CD4-positive, alpha-beta T cell (primary cell): ENCODE measurements around the gene KRAS. TPM values are rescaled to one million over a fixed set of nuclear protein-coding genes. Genes with fewer than 3 reads are reported as not detected.

ENCODE experiments used
- ATAC-seq: fragments of 200-7000 bp; cut with Tn5 transposase; one replicate; pipeline ENCODE4 v1.10.0; 2022; ENCODE audit warnings: mild to moderate bottlenecking; ENCODE audit not compliant: poor library complexity
- CTCF ChIA-PET: fragments of 350-600 bp; sonication (Branson Sonifier 250); formaldehyde crosslinking; loops from one replicate; lab custom pipeline; 2021; ENCODE audit warnings: antibody characterized with exemption, inconsistent platforms; lab: Charles Lee
- POLR2A ChIA-PET: fragments of 350-600 bp; sonication (Branson Sonifier 250); formaldehyde crosslinking; loops from one replicate; lab custom pipeline; 2021; ENCODE audit warnings: antibody characterized with exemption, inconsistent platforms; lab: Charles Lee
- DNase-seq, 14 experiments: peaks; one replicate each; pipeline ENCODE4 v3.0.0-alpha.2; 2013 to 2020; ENCODE audit warnings: mixed read lengths in 2 of 14
- H3K27ac ChIP-seq, 2 donors: one replicate each; pipeline versions ENCODE4 v1.5.1 to v1.7.0; 2013; ENCODE audit warnings: low read length in 2 of 2, low read depth in 1 of 2, mild to moderate bottlenecking in 1 of 2
- H3K27me3 ChIP-seq, 2 experiments: 1 replicate in 1 of 2; 2 replicates in 1 of 2; pipeline versions ENCODE4 v1.6.1 to v1.7.0; 2013; ENCODE audit warnings: low read length in 2 of 2, control low read depth in 1 of 2, mild to moderate bottlenecking in 1 of 2, moderate library complexity in 1 of 2; ENCODE audit not compliant: insufficient read depth in 2 of 2, control insufficient read depth in 1 of 2
- H3K36me3 ChIP-seq: one replicate; pipeline ENCODE4 v1.6.1; 2013; ENCODE audit warnings: low read length, control low read depth; ENCODE audit not compliant: insufficient read depth
- H3K4me1 ChIP-seq: one replicate; pipeline ENCODE4 v1.6.1; 2013; ENCODE audit warnings: low read length, control low read depth; ENCODE audit not compliant: insufficient read depth
- H3K4me3 ChIP-seq: one replicate; pipeline ENCODE4 v1.5.1; 2013; ENCODE audit warnings: mild to moderate bottlenecking, low read length, moderate library complexity
- H3K9me3 ChIP-seq, 2 experiments: 1 replicate in 1 of 2; 2 replicates in 1 of 2; pipeline versions ENCODE4 v1.6.1 to v1.7.0; 2013; ENCODE audit warnings: low read length in 2 of 2, mild to moderate bottlenecking in 2 of 2, control low read depth in 1 of 2, moderate library complexity in 1 of 2; ENCODE audit not compliant: control insufficient read depth in 1 of 2, insufficient read depth in 1 of 2
- H3K27ac Mint-ChIP-seq: one replicate; pipeline ENCODE4 v1.8.0; 2020; ENCODE audit warnings: mixed read lengths
- H3K27me3 Mint-ChIP-seq: one replicate; pipeline ENCODE4 v1.8.0; 2021; ENCODE audit warnings: mixed read lengths
- H3K36me3 Mint-ChIP-seq: one replicate; pipeline ENCODE4 v1.8.0; 2021; ENCODE audit warnings: low read depth, mixed read lengths
- H3K4me1 Mint-ChIP-seq: one replicate; pipeline ENCODE4 v1.8.0; 2021; ENCODE audit warnings: low read depth, mixed read lengths
- H3K4me3 Mint-ChIP-seq: one replicate; pipeline ENCODE4 v1.8.0; 2020; ENCODE audit warnings: mild to moderate bottlenecking, mixed read lengths
- H3K9me3 Mint-ChIP-seq: one replicate; pipeline ENCODE4 v1.8.0; 2020; ENCODE audit warnings: mixed read lengths
- CTCF ChIP-seq: fragments of 200-600 bp; IDR thresholded peaks from one replicate; pipeline ENCODE4 v1.8.0; 2022; ENCODE audit warnings: antibody characterized with exemption, mild to moderate bottlenecking
- intact Hi-C, 2 experiments: fragments of 100-400 bp; cut with DNase I in 1 of 2; cut with micrococcal nuclease in 1 of 2; formaldehyde crosslinking; loops; one replicate each; pipeline versions ENCODE4 v1.15.1 to v1.9.0; 2023 to 2025; cut with DNase I, micrococcal nuclease
- total RNA-seq, 174 experiments: library from RNA in 2 of 174; stranded (reverse) in 2 of 174; gene quantifications; one replicate each; pipeline ENCODE4 v1.2.3 and lab custom pipeline; 2021 to 2026

KRAS gene
- total RNA-seq, 2 experiments from 2014 or later, result 45.0 to 48.7 TPM

- Mint-ChIP-seq H3K4me1 (peaks cover 63% of the 10 kb centered on the region), H3K9me3 (no peaks in the 10 kb centered on the region), H3K27me3 (no peaks in the 10 kb centered on the region), H3K4me3 (no peak overlapping the region), H3K36me3 (peaks cover 35% of the 10 kb centered on the region), H3K27ac (no peak overlapping the region)
- Histone ChIP-seq H3K36me3 (peaks cover 12% of the 10 kb centered on the region), H3K4me1 (peaks cover 3% of the 10 kb centered on the region), H3K4me3 (no peak overlapping the region), H3K27ac (no peak overlapping the region), H3K9me3 (no peaks in the 10 kb centered on the region), H3K27me3 (no peaks in the 10 kb centered on the region)
- ATAC-seq, result no peak
- ChIA-PET POLR2A (interaction anchor here (0.7 kb wide), 1 partner anchor 928 kb away, joined by 5 read pairs; no protein-coding TSS in a partner anchor), CTCF (no interaction called here)
- no peak for TF ChIP-seq CTCF
- intact Hi-C loops, result loop anchor here (5.0 to 10.0 kb wide), 2 partner anchors 914 to 1817 kb away; no protein-coding TSS in a partner anchor
- no peak for DNase-seq
Observed at GRCh38 chr12:25200703-25201102, 50.0 kb downstream of the KRAS start.

GRCh38 chr12:25197608-25198007, 53.1 kb downstream of the KRAS start:
- CTCF ChIA-PET, result interaction anchor here (0.7 to 1.1 kb wide), 2 partner anchors 10 to 37 kb away, joined by 3 read pairs; no protein-coding TSS in a partner anchor
- H3K4me3 Mint-ChIP-seq, result no peak overlapping the region
- TF ChIP-seq CTCF, result no peak
- Histone ChIP-seq H3K4me1 (peaks cover 14% of the 10 kb centered on the region), H3K36me3 (no peaks in the 10 kb centered on the region), H3K4me3 (no peak overlapping the region), H3K9me3 (no peaks in the 10 kb centered on the region), H3K27me3 (no peaks in the 10 kb centered on the region), H3K27ac (no peak overlapping the region)
- no peaks in the 10 kb centered on the region for H3K27me3 Mint-ChIP-seq
- peaks cover 27% of the 10 kb centered on the region for H3K36me3 Mint-ChIP-seq
- H3K27ac Mint-ChIP-seq, result peak overlapping the region; percentile 21
- intact Hi-C loops, result loop anchor here (5.0 kb wide), 2 partner anchors 40 to 45 kb away; no protein-coding TSS in a partner anchor
- no peak for ATAC-seq
- POLR2A ChIA-PET, result no interaction called here
- peaks cover 71% of the 10 kb centered on the region for H3K4me1 Mint-ChIP-seq
- H3K9me3 Mint-ChIP-seq, result no peaks in the 10 kb centered on the region
- no peak for DNase-seq

- POLR2A ChIA-PET, result interaction anchor here (0.7 to 1.9 kb wide), 12 partner anchors 9 to 1637 kb away, joined by 3 to 14 read pairs (median 6); partner anchors contain the start of gene KRAS
- Histone ChIP-seq H3K36me3 (no peaks in the 10 kb centered on the region), H3K9me3 (no peaks in the 10 kb centered on the region), H3K27ac (peak within 1 kb of the TSS; percentile 92 to 96), H3K4me1 (peaks cover 14% of the 10 kb centered on the region), H3K27me3 (no peaks in the 10 kb centered on the region), H3K4me3 (peak within 1 kb of the TSS; percentile 90)
- peak within 1 kb of the TSS; percentile 98 for H3K27ac Mint-ChIP-seq
- peak; percentile 94 for ATAC-seq
- peak; percentile 89 to 98 (median 95) for DNase-seq
- no peaks in the 10 kb centered on the region for H3K27me3 Mint-ChIP-seq
- no peaks in the 10 kb centered on the region for H3K9me3 Mint-ChIP-seq
- intact Hi-C loops, result loop anchor here (1.0 to 5.0 kb wide), 3 partner anchors 42 to 192 kb away; no protein-coding TSS in a partner anchor
- H3K36me3 Mint-ChIP-seq, result peaks cover 17% of the 10 kb centered on the region
- peak within 1 kb of the TSS; percentile 98 for H3K4me3 Mint-ChIP-seq
- no peak for TF ChIP-seq CTCF
- peaks cover 51% of the 10 kb centered on the region for H3K4me1 Mint-ChIP-seq
- CTCF ChIA-PET, result interaction anchor here (0.9 to 1.7 kb wide), 3 partner anchors 9 to 46 kb away, joined by 3 to 8 read pairs (median 4); no protein-coding TSS in a partner anchor
Observed at GRCh38 chr12:25195056-25195971, 55.4 kb downstream of the KRAS start, which contains the start of the genes DNAI7 and ETFRF1. DNAI7 (minus strand) TSS chr12:25195160; CDS start chr12:25195078, 82 bp downstream. ETFRF1 (plus strand) TSS chr12:25195237; CDS start chr12:25203957, 8,720 bp downstream.
